Activated CD8-positive, alpha-beta T cell treated with anti-CD3 and anti-CD28 coated beads for 36 hours (primary cell): ENCODE data around the gene LRRC61. TPM values are rescaled to one million over a fixed set of nuclear protein-coding genes. Genes with fewer than 3 reads are reported as not detected.

ENCODE experiments used
- ATAC-seq: fragments of 200-7000 bp; cut with Tn5 transposase; one replicate; pipeline ENCODE4 v1.10.0; 2021; ENCODE audit warnings: mild to moderate bottlenecking, moderate library complexity
- CTCF ChIA-PET: fragments of 350-600 bp; sonication (Branson Sonifier 250); formaldehyde crosslinking; loops from one replicate; lab custom pipeline; 2021; ENCODE audit warnings: antibody characterized with exemption; lab: Charles Lee
- POLR2A ChIA-PET: fragments of 350-600 bp; sonication (Branson Sonifier 250); formaldehyde crosslinking; loops from one replicate; lab custom pipeline; 2021; ENCODE audit warnings: antibody characterized with exemption; lab: Charles Lee
- DNase-seq: peaks from one replicate; pipeline ENCODE4 v3.0.0-alpha.2; 2020
- H3K27ac Mint-ChIP-seq: one replicate; pipeline ENCODE4 v1.8.0; 2021; ENCODE audit warnings: mild to moderate bottlenecking, mixed read lengths
- H3K27me3 Mint-ChIP-seq: one replicate; pipeline ENCODE4 v1.8.0; 2021; ENCODE audit warnings: mixed read lengths
- H3K36me3 Mint-ChIP-seq: one replicate; pipeline ENCODE4 v1.8.0; 2021; ENCODE audit warnings: low read depth, mixed read lengths
- H3K4me1 Mint-ChIP-seq: one replicate; pipeline ENCODE4 v1.8.0; 2021; ENCODE audit warnings: low read depth, mixed read lengths
- H3K4me3 Mint-ChIP-seq: one replicate; pipeline ENCODE4 v1.8.0; 2021; ENCODE audit warnings: mild to moderate bottlenecking, moderate library complexity, mixed read lengths
- H3K9me3 Mint-ChIP-seq: one replicate; pipeline ENCODE4 v1.8.0; 2021; ENCODE audit warnings: mixed read lengths
- intact Hi-C: fragments of 100-400 bp; cut with micrococcal nuclease; formaldehyde crosslinking; loops from one replicate; pipeline ENCODE4 v1.10.0; 2022
- total RNA-seq, 2 experiments: library from RNA; stranded (reverse); gene quantifications; one replicate each; pipeline ENCODE4 v1.2.3, GENCODE V29; 2021
- TF ChIP-seq, protein P1 (sequence below): fragments of 200-600 bp; IDR thresholded peaks from one replicate; pipeline ENCODE4 v1.8.0; 2022; ENCODE audit warnings: antibody characterized with exemption, mild to moderate bottlenecking

LRRC61 gene
- total RNA-seq, 2 experiments from 2014 or later: 21.8 to 21.9 TPM

DNA sequence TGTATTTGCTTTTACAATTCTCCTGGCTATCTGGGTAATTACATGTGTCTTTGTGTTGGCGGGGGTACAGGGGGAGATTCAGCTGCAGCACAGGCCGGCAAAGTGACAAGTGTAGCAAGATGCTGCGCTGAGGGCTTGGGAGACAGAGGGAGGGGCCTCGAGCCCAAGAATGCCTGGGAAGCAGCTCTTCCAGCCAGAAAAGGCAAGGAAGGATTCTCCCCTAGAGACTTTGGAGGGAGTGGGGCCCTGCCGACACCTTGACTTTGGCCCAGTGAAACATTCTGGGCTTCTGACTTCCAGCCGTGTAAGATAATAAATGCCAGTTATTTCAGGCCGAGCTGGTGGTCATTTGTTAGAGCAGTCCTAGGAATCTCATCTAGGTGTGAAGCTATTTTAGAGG, 38.2 kb downstream of the LRRC61 start:
- DNase-seq (no peak), ATAC-seq (no peak)
- TF ChIP-seq, protein P1, sequence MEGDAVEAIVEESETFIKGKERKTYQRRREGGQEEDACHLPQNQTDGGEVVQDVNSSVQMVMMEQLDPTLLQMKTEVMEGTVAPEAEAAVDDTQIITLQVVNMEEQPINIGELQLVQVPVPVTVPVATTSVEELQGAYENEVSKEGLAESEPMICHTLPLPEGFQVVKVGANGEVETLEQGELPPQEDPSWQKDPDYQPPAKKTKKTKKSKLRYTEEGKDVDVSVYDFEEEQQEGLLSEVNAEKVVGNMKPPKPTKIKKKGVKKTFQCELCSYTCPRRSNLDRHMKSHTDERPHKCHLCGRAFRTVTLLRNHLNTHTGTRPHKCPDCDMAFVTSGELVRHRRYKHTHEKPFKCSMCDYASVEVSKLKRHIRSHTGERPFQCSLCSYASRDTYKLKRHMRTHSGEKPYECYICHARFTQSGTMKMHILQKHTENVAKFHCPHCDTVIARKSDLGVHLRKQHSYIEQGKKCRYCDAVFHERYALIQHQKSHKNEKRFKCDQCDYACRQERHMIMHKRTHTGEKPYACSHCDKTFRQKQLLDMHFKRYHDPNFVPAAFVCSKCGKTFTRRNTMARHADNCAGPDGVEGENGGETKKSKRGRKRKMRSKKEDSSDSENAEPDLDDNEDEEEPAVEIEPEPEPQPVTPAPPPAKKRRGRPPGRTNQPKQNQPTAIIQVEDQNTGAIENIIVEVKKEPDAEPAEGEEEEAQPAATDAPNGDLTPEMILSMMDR: no peak
- Mint-ChIP-seq H3K9me3 (no peaks in the 10 kb centered on the region), H3K27ac (no peak overlapping the region), H3K4me1 (peaks cover 59% of the 10 kb centered on the region), H3K36me3 (peaks cover 3% of the 10 kb centered on the region), H3K27me3 (no peaks in the 10 kb centered on the region), H3K4me3 (no peak overlapping the region)
- ChIA-PET POLR2A (interaction anchor here (1.1 kb wide), 1 partner anchor 57 kb away, joined by 3 read pairs; no protein-coding TSS in a partner anchor), CTCF (interaction anchor here (1.0 to 1.5 kb wide), 2 partner anchors 18 to 88 kb away, joined by 3 to 4 read pairs; no protein-coding TSS in a partner anchor)
- intact Hi-C loops: no loop called here

DNA sequence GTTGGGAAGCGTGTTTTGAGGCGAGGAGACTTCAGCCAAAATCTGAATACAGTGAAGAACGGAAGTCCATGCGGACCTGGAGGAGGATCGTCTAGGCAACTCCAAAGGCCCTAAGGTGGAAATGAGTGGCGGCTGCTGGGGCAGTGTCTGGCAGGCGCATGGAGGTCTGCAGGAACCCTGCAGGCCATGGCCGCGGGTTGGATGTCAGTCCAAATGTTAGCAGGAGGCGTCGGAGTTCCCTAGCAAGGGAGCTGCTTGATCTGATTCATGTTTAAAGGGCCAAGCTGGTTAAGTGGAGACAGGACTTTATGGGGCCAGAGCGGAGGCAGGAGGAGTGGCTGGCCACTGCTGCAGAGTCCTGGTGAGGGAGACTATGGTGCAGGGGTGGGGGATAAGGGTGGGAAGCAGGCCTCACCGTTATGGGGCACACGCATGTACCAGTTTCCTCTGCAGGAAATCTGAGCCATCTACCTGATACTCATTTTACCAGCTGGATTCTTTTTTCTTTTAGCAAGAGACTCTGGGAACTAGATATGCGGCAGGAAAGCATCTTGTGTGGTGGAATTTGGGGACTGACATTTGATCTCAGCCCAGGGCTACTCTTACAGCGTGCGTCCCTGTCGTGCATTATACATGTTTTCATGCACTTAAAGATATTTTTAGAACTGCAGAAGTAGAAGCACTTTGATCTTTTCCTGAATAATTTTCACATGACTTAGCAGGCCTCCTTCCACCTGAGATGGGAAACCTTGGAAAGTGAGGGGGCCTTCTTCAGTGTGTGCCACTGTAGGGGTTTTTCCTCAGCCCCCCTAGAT, 38.9 kb downstream of the LRRC61 start:
- H3K4me1 Mint-ChIP-seq: peaks cover 58% of the 10 kb centered on the region
- H3K27ac Mint-ChIP-seq: no peak overlapping the region
- intact Hi-C loops: no loop called here
- TF ChIP-seq, protein P1: no peak
- ATAC-seq: no peak
- no peaks in the 10 kb centered on the region for H3K9me3 Mint-ChIP-seq
- ChIA-PET POLR2A (interaction anchor here (1.0 kb wide), 2 partner anchors 32 to 44 kb away, joined by 3 to 4 read pairs; a partner anchor contains a TSS), CTCF (interaction anchor here (0.9 to 1.5 kb wide), 2 partner anchors 44 to 87 kb away, joined by 3 to 4 read pairs; a partner anchor contains a TSS)
- no peak for DNase-seq
- no peaks in the 10 kb centered on the region for H3K27me3 Mint-ChIP-seq
- H3K4me3 Mint-ChIP-seq: no peak overlapping the region
- H3K36me3 Mint-ChIP-seq: peaks cover 3% of the 10 kb centered on the region

DNA sequence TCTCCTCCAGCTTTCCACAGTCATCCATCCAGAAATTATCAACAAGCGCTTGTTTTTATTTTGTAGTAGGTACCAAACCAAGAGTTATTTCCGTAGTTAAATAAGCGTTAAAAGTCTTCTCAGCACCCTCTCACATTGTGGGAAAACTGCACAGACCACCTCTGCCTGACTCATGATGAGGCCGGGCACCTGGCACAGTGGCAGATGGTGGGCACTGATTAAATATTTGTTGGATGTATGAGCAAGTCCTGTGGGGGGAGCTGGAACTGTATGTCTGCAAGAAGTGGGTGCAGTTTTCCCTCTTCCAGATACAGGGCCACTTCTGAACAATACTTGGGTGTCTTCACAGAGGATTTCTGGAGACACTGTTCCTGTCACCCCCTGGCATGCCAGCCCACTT, 40.2 kb downstream of the LRRC61 start:
- no peak for ATAC-seq
- intact Hi-C loops: no loop called here
- POLR2A ChIA-PET: interaction anchor here (1.0 to 1.1 kb wide), 3 partner anchors 14 to 42 kb away, joined by 3 to 4 read pairs (median 3); a partner anchor contains a TSS
- Mint-ChIP-seq H3K27ac (no peak overlapping the region), H3K9me3 (no peaks in the 10 kb centered on the region), H3K27me3 (no peaks in the 10 kb centered on the region), H3K36me3 (peaks cover 3% of the 10 kb centered on the region), H3K4me1 (peaks cover 54% of the 10 kb centered on the region), H3K4me3 (no peak overlapping the region)
- no peak for DNase-seq
- TF ChIP-seq, protein P1: no peak
- CTCF ChIA-PET: interaction anchor here (0.9 to 1.7 kb wide), 2 partner anchors 8 to 42 kb away, joined by 3 to 5 read pairs; a partner anchor contains a TSS

DNA sequence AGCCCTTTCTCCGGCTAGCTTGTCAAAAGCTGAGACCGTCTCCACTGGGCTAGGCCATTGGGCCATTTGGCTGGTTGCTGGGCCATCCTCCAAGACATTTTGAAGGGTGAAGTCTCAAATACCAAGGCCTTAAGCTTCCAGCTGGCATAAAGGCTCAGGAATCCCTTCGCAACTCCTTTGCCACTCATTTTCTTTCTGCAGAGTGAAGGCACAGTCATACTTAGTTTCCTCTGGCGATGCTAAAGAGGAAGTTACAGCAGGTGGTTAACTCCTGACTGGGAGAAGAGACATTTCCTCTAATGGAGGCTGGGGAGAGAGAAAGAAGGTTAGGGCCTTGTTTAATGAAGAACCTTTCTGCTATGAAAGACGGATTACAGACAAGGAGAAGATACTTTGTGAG, 40.7 kb downstream of the LRRC61 start:
- TF ChIP-seq, protein P1: no peak
- H3K27me3 Mint-ChIP-seq: no peaks in the 10 kb centered on the region
- H3K4me1 Mint-ChIP-seq: peaks cover 49% of the 10 kb centered on the region
- no peaks in the 10 kb centered on the region for H3K9me3 Mint-ChIP-seq
- ATAC-seq: no peak
- H3K4me3 Mint-ChIP-seq: no peak overlapping the region
- peaks cover 3% of the 10 kb centered on the region for H3K36me3 Mint-ChIP-seq
- no peak overlapping the region for H3K27ac Mint-ChIP-seq
- intact Hi-C loops: no loop called here
- no peak for DNase-seq
- POLR2A ChIA-PET: interaction anchor here (1.1 kb wide), 1 partner anchor 14 kb away, joined by 3 read pairs; no protein-coding TSS in a partner anchor
- CTCF ChIA-PET: interaction anchor here (1.7 kb wide), 1 partner anchor 9 kb away, joined by 5 read pairs; no protein-coding TSS in a partner anchor
